OCI-LY7 (cell line): ENCODE measurements around the gene ADORA2A. TPM values are rescaled to one million over a fixed set of nuclear protein-coding genes. Genes with fewer than 3 reads are reported as not detected.

ENCODE experiments used
- BruUV-seq: library from RNA; stranded (reverse); fragments of 400-500 nt; replicated peaks from 2 replicates; lab custom pipeline; 2021; lab: Mats Ljungman, UMichigan
- CTCF ChIA-PET: fragments of 300-600 bp; sonication (Branson Sonifier 250); formaldehyde crosslinking; loops from one replicate; lab custom pipeline; 2022; ENCODE audit warnings: antibody characterized with exemption; ENCODE audit not compliant: unreplicated experiment; lab: Charles Lee
- POLR2A ChIA-PET: fragments of 300-600 bp; sonication (Branson Sonifier 250); formaldehyde crosslinking; loops from one replicate; lab custom pipeline; 2022; ENCODE audit warnings: antibody characterized with exemption; lab: Charles Lee
- DNase-seq: peaks from one replicate; pipeline ENCODE4 v3.0.0-alpha.2; 2015; ENCODE audit warnings: low spot score
- H2AFZ ChIP-seq: fragments of 200-600 bp; sonication (generic), shearing (Covaris generic); 2 replicates; pipeline ENCODE4 v1.6.1; 2014; ENCODE audit warnings: mild to moderate bottlenecking, antibody characterized with exemption, low read length, moderate library complexity
- H3K27ac ChIP-seq: fragments of 200-600 bp; sonication (generic); 2 replicates; pipeline ENCODE4 v1.5.1; 2014; ENCODE audit warnings: mixed run types, low read depth, mild to moderate bottlenecking, moderate library complexity, low read length, inconsistent platforms; ENCODE audit not compliant: poor library complexity, severe bottlenecking
- H3K36me3 ChIP-seq: fragments of 200-600 bp; sonication (generic); 2 replicates; pipeline ENCODE4 v1.6.1; 2014; ENCODE audit warnings: mild to moderate bottlenecking, antibody characterized with exemption, low read length, moderate library complexity, mixed read lengths; ENCODE audit not compliant: insufficient read depth
- H3K4me1 ChIP-seq: fragments of 200-600 bp; sonication (generic); 2 replicates; pipeline ENCODE4 v1.5.1; 2014; ENCODE audit warnings: mild to moderate bottlenecking, low read length; ENCODE audit not compliant: insufficient read depth, poor library complexity, severe bottlenecking
- H3K4me2 ChIP-seq: fragments of 200-600 bp; sonication (generic); 2 replicates; pipeline ENCODE4 v1.6.1; 2014; ENCODE audit warnings: mild to moderate bottlenecking, low read length
- H3K4me3 ChIP-seq: fragments of 200-600 bp; sonication (generic); 2 replicates; pipeline ENCODE4 v1.5.1; 2014; ENCODE audit warnings: mild to moderate bottlenecking, low read depth, low read length; ENCODE audit not compliant: poor library complexity, severe bottlenecking
- H3K79me2 ChIP-seq: fragments of 200-600 bp; sonication (generic); 2 replicates; pipeline ENCODE4 v1.6.1; 2016; ENCODE audit warnings: low read depth, mild to moderate bottlenecking, low read length, moderate library complexity, mixed read lengths; ENCODE audit not compliant: insufficient read depth
- H3K9me2 ChIP-seq: fragments of 200-600 bp; sonication (generic); 2 replicates; pipeline ENCODE4 v1.6.1; 2016; ENCODE audit warnings: mild to moderate bottlenecking, low read length, mixed read lengths; ENCODE audit not compliant: insufficient read depth
- H3K9me3 ChIP-seq: fragments of 200-600 bp; sonication (generic); 2 replicates; pipeline ENCODE4 v1.6.1; 2014; ENCODE audit warnings: mild to moderate bottlenecking, mixed run types, low read length, mixed read lengths
- H4K20me1 ChIP-seq: fragments of 200-600 bp; sonication (generic); 2 replicates; pipeline ENCODE4 v1.6.1; 2014; ENCODE audit warnings: mild to moderate bottlenecking, antibody characterized with exemption, low read length, moderate library complexity, mixed read lengths; ENCODE audit not compliant: insufficient read depth
- CTCF ChIP-seq: fragments of 200-600 bp; sonication (generic); conservative IDR thresholded peaks from 2 replicates; pipeline ENCODE4 v1.5.1; 2014; ENCODE audit warnings: mild to moderate bottlenecking, antibody characterized with exemption, low read length, moderate library complexity, mixed read lengths
- EZH2phosphoT487 ChIP-seq: fragments of 200-600 bp; sonication (generic); IDR thresholded peaks from 2 replicates; pipeline ENCODE4 v1.6.1; 2018; ENCODE audit warnings: low read depth, borderline replicate concordance, mild to moderate bottlenecking, mixed run types, antibody characterized with exemption, low read length, moderate library complexity, mixed read lengths
- intact Hi-C: fragments of 100-400 bp; cut with micrococcal nuclease; formaldehyde crosslinking; loops from one replicate; pipeline ENCODE4 v1.10.0; 2022; ENCODE audit not compliant: unreplicated experiment
- total RNA-seq, 2 experiments: library from RNA; depleted of rRNA in 1 of 2; stranded (reverse); fragments of >200 nt in 1 of 2; shearing (Covaris generic) in 1 of 2; gene quantifications; 2 replicates each; pipeline ENCODE4 v1.2.3, GENCODE V29; 2014 to 2022

Gene ADORA2A
- total RNA-seq, 2 experiments from 2014 or later: 35.0 to 35.7 TPM

GRCh38 chr22:24419475-24419850, 7.9 kb upstream of the ADORA2A start:
- H3K36me3 ChIP-seq: peaks cover 20% of the 10 kb centered on the region
- DNase-seq: no peak
- intact Hi-C loops: no loop called here
- H3K9me2 ChIP-seq: no peaks in the 10 kb centered on the region
- no peak overlapping the region for H3K4me3 ChIP-seq
- CTCF ChIA-PET: no interaction called here
- H4K20me1 ChIP-seq: no peaks in the 10 kb centered on the region
- no peak overlapping the region for H3K27ac ChIP-seq
- POLR2A ChIA-PET: no interaction called here
- H3K9me3 ChIP-seq: no peaks in the 10 kb centered on the region
- no TSS peak for BruUV-seq
- TF ChIP-seq CTCF: no peak
- no peak for TF ChIP-seq EZH2phosphoT487
- peaks cover 2% of the 10 kb centered on the region for H3K4me1 ChIP-seq
- H3K79me2 ChIP-seq: no peaks in the 10 kb centered on the region
- H2AFZ ChIP-seq: no peak overlapping the region
- no peak overlapping the region for H3K4me2 ChIP-seq

GRCh38 chr22:24420072-24420976, 7.1 kb upstream of the ADORA2A start:
- no peak for TF ChIP-seq EZH2phosphoT487
- TF ChIP-seq CTCF: no peak
- ChIA-PET CTCF (interaction anchor here (0.6 kb wide), 1 partner anchor 106 kb away, joined by 4 read pairs; no protein-coding TSS in a partner anchor), POLR2A (no interaction called here)
- DNase-seq: no peak
- BruUV-seq: no TSS peak
- Histone ChIP-seq H2AFZ (no peak overlapping the region), H3K79me2 (no peaks in the 10 kb centered on the region), H3K27ac (no peak overlapping the region), H3K9me2 (no peaks in the 10 kb centered on the region), H3K36me3 (peaks cover 12% of the 10 kb centered on the region; the same call in 1 of the 2 replicates), H3K4me2 (no peak overlapping the region), H3K4me3 (no peak overlapping the region), H4K20me1 (no peaks in the 10 kb centered on the region), H3K4me1 (peaks cover 11% of the 10 kb centered on the region), H3K9me3 (no peaks in the 10 kb centered on the region)
- intact Hi-C loops: loop anchor here (5.0 kb wide), 1 partner anchor 93 kb away; no protein-coding TSS in a partner anchor

- Histone ChIP-seq H4K20me1 (no peaks in the 10 kb centered on the region), H3K36me3 (peaks cover 6% of the 10 kb centered on the region; the same call in 1 of the 2 replicates), H3K9me2 (no peaks in the 10 kb centered on the region), H3K79me2 (no peaks in the 10 kb centered on the region), H3K4me1 (peaks cover 17% of the 10 kb centered on the region), H2AFZ (no peak overlapping the region), H3K9me3 (no peaks in the 10 kb centered on the region), H3K4me2 (no peak overlapping the region), H3K27ac (no peak overlapping the region), H3K4me3 (no peak overlapping the region)
- TF ChIP-seq EZH2phosphoT487 (no peak), CTCF (no peak)
- intact Hi-C loops: loop anchor here (1.0 to 5.0 kb wide), 5 partner anchors 64 to 104 kb away; no protein-coding TSS in a partner anchor
- ChIA-PET CTCF (no interaction called here), POLR2A (no interaction called here)
- DNase-seq: no peak
- BruUV-seq: no TSS peak
These were observed 6.4 kb upstream of the ADORA2A start for GRCh38 chr22:24420977-24421343.
